Heart left ventricle (tissue), 13 donors: Measurements from ENCODE around the gene TCFL5.

Experiments
- CTCF ChIP-seq, 12 donors: fragments of 200-600 bp; sonication (generic) in 4 of 12; IDR thresholded peaks; one replicate each; pipeline versions ENCODE4 v1.5.0 to v1.8.0; 2018 to 2022; ENCODE audit warnings: antibody characterized with exemption in 12 of 12, mild to moderate bottlenecking in 5 of 12
- POLR2A ChIP-seq, 2 donors: fragments of 450-650 bp; IDR thresholded peaks; one replicate each; pipeline ENCODE4 v1.6.1; 2017; ENCODE audit warnings: antibody characterized with exemption in 2 of 2, mild to moderate bottlenecking in 2 of 2, moderate library complexity in 2 of 2
- donor health status: ischemic (EF 13 %, LVEDD 7.1; RV severe dilation, severe dysfunction).
- donor health status: DM: no; HTN: yes; CAD: no.
- donor health status: DM: no; HTN: no; CAD: no.
- donor health status: ischemic (EF 25% LVEDD 6.9; RV normal size, moderate dysfunction).
- donor health status: ischemic (EF 25% LVEDD 5.7; RV mildly dilated, moderate dysfunction).
- donor health status: ischemic (EF 35%, LVEDD 5.7; RV mildly dilated, moderate dysfunction).
- donor health status: nonischemic (EF 11% LVEDD 7.7; RV severe dilation, severe dysfunction).
- donor health status: DM: yes; HTN: yes; CAD: no.
- donor health status: PGD.
- donor health status: ischemic (EF 29% LVEDD 5.4; RV normal size, mild dysfunction).
- donor health status: nonischemic (EF 23%, LVEDD 6.1; RV moderate dilation, normal function).

- no peak for TF ChIP-seq POLR2A (IDR thresholded peaks at IDR 0.05)
- TF ChIP-seq CTCF (IDR thresholded peaks at IDR 0.05) = no peak
Measured at GRCh38 chr20:62864207-62864606, 2.6 kb upstream of the TCFL5 start.
